ENCODE data around the gene PF4V1.

DNA sequence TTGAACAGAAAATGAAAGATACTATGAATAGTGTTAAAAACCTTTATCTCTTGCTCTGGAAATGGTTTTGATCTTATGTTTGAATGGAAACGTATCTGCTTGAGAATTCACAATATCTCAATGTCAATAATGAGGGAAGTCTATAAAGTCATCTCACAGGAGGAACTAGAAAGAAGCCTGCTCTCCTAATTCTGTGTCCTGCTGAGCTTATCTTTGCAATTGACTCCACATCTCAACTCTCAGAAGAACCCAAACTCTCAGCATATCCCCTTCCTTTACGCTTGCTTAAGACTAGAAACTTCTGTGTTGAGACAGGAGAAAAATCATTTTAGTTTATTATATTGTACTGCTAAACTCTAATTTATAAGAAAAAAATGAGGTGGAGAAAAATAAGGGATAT lies 8.3 kb upstream of the PF4V1 start:
- no peak for TF ChIP-seq EZH2 (IDR thresholded peaks at IDR 0.05; ENCODE audit: insufficient read depth, low read length)
- TF ChIP-seq, protein P1, sequence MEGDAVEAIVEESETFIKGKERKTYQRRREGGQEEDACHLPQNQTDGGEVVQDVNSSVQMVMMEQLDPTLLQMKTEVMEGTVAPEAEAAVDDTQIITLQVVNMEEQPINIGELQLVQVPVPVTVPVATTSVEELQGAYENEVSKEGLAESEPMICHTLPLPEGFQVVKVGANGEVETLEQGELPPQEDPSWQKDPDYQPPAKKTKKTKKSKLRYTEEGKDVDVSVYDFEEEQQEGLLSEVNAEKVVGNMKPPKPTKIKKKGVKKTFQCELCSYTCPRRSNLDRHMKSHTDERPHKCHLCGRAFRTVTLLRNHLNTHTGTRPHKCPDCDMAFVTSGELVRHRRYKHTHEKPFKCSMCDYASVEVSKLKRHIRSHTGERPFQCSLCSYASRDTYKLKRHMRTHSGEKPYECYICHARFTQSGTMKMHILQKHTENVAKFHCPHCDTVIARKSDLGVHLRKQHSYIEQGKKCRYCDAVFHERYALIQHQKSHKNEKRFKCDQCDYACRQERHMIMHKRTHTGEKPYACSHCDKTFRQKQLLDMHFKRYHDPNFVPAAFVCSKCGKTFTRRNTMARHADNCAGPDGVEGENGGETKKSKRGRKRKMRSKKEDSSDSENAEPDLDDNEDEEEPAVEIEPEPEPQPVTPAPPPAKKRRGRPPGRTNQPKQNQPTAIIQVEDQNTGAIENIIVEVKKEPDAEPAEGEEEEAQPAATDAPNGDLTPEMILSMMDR (IDR thresholded peaks at IDR 0.05; ENCODE audit: insufficient read depth, low read depth, low read length), result no peak
